Measurements from ENCODE around the gene TSEN15.

TSEN15 gene

DNA sequence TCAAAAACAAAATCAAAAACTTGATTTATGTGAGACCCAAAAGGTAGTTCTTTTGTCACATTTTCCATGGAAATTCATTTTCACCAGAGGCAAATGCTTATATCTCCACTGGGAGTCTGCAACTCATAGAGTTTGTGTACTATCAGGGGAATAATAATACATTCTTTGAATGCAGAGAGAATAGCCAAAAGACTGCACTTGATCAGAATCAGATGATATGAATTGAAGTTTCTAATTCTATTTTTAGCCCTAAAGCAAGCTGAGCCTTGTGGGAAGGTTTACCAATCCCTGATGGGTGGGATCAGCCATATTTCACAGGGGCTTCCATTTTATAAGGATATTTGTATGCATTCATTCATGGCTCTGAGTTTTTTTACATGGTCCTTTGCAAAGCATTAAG lies 49.6 kb downstream of the TSEN15 start:
- TF ChIP-seq, protein P1, sequence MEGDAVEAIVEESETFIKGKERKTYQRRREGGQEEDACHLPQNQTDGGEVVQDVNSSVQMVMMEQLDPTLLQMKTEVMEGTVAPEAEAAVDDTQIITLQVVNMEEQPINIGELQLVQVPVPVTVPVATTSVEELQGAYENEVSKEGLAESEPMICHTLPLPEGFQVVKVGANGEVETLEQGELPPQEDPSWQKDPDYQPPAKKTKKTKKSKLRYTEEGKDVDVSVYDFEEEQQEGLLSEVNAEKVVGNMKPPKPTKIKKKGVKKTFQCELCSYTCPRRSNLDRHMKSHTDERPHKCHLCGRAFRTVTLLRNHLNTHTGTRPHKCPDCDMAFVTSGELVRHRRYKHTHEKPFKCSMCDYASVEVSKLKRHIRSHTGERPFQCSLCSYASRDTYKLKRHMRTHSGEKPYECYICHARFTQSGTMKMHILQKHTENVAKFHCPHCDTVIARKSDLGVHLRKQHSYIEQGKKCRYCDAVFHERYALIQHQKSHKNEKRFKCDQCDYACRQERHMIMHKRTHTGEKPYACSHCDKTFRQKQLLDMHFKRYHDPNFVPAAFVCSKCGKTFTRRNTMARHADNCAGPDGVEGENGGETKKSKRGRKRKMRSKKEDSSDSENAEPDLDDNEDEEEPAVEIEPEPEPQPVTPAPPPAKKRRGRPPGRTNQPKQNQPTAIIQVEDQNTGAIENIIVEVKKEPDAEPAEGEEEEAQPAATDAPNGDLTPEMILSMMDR (IDR thresholded peaks at IDR 0.05; ENCODE audit: low read depth, low read length): no peak
- no peak for DNase-seq (ENCODE audit: extremely low read depth, low read depth)

DNA sequence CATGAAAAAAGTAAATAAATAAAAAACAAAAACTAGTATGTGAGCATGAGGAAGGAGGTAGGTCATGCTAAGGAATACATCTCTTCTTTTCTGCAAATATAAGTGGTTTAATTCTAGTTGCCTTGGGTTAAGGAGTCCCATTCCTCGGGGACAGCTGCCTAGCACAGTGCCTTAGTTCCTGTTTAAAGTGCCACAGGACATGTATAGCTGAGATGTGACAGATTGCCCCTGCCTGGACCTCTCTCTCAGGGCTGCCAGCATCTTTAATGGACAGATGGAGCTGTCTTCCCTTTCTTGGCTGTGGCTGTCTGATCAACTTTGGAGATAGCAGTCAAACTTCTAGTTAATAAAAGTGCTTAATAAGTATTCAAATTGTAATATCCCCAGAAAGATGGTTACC lies 50.0 kb downstream of the TSEN15 start:
- TF ChIP-seq, protein P1 (IDR thresholded peaks at IDR 0.05; ENCODE audit: low read depth, low read length): no peak
- no peak for DNase-seq (ENCODE audit: extremely low read depth, low read depth)

DNA sequence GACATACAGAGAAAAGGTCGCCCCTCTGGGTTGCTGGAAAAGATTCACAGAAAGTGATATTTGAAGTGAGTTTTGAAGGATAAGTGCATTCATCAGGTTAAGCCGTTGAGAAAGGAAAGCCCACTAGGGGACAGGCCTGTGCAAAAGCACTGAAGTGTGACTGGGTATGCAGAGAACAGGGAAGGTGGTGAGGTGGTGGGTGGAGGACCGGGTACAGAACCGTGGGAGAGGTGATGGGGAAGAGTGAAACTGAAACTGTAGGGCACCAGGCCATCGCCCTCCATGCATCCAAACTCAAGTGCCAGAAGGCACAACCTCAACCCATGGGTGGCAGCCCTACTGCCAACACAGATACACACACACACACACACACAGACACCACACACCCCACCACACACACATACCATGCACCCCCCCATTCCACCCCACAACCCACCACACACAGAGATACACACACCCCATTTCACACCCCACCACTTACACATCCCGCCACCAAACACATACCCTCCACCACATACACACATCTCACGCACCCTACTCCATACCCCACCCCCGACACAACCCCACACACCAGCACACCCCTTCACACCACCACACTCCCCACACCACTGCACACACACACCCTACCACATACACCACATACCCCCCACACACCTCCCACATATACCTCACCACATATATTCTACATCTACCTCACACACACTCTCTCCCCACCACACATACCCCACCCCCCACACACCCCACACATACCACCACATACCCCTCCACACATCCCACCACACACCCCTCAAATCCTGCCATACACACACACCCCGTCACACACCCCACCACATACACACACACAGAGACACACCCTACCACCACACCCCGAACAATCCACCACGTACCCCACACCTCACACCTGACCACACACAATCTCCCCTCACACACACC lies 59.0 kb downstream of the TSEN15 start:
- no peak for DNase-seq (ENCODE audit: extremely low read depth, low read depth)
- TF ChIP-seq, protein P1 (IDR thresholded peaks at IDR 0.05; ENCODE audit: low read depth, low read length): no peak

DNA sequence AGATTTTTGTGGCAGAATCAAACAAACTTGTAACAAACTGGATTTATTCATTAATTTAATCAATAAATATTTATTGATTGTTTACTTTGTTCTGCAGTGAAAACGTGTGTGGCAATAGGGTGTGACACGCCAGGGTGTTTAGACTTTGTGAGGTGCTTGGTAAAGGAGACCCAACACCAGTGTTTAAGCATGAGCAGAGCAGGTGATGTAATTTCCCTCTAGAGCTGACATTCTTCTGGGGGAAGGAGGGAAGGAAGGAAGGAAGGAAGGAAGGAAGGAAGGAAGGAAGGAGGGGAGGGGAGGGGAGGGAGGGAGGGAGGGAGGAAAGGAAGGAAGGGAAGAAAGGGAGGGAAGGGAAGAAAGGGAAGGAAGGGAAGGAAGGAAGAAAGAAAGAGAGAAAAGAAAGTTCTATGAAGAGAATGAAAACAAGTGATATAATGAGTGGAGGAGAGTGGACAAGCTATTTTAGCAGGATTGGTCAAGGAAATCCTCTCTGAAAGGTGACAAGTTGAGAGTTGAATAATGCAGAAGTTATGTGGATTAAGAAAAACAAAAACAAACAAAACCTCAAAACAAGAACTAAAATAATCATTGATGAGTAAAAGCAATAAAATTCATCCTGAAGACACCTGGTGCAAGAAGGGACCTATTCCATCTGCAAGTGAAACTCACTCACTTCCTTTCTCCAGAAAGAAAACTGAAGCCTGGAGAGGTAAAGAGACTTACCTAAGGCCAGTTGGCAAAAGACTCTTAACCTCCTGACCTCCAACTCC lies 60.8 kb downstream of the TSEN15 start:
- no peak for DNase-seq (ENCODE audit: extremely low read depth, low read depth)
- TF ChIP-seq, protein P1 (IDR thresholded peaks at IDR 0.05; ENCODE audit: low read depth, low read length): no peak

DNA sequence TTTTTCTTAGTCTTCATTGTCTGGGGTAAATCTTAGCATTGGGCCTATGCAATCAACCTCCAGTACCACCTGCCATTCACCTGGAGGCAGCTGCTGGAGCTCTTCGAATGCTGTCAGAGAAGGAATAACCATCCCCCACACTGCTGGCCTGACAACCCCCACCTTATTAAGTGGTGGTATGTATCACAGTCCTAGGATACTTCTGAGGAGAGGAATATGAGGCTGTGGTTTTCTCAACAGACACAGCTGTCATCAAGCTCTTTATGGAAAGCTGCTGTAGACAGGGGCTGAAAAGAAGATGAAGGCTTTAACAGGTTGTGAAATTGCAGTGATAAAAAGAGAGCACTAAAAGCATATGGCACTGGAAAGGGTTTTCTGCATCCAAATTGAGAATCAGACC lies 61.7 kb downstream of the TSEN15 start:
- DNase-seq (ENCODE audit: extremely low read depth, low read depth): no peak
- TF ChIP-seq, protein P1 (IDR thresholded peaks at IDR 0.05; ENCODE audit: low read depth, low read length): no peak

DNA sequence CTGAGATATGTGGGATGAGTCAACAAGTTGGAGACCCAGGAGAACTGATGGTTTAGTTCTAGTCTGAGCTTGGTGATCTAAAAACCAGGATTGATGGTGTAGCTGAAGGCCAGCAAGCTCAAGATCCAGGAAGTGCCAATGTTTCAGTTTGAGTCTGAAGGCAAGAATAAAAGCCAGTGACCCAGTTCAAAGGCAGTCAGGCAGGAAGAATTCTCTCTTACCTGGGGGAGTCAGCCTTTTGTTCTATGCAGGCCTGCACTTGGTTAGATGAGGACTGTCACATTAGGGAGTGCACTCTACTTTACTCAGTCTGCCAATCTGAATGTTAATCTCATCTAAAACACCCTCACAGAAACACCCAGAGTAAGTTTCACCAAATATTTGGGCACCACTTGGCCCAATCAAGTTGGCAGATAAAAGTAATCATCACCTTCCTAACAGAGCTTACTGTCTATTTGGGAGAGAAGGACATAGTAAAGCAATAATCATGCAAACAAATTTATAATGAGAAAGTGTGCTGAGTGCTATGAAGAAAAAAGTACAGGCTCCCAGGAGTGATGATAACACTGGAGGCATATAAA lies 63.4 kb downstream of the TSEN15 start:
- TF ChIP-seq, protein P1 (IDR thresholded peaks at IDR 0.05; ENCODE audit: low read depth, low read length): no peak
- no peak for DNase-seq (ENCODE audit: extremely low read depth, low read depth)

All from AG09319 (cell line).